ENCODE data around the gene CALML5.

CALML5 gene

DNA sequence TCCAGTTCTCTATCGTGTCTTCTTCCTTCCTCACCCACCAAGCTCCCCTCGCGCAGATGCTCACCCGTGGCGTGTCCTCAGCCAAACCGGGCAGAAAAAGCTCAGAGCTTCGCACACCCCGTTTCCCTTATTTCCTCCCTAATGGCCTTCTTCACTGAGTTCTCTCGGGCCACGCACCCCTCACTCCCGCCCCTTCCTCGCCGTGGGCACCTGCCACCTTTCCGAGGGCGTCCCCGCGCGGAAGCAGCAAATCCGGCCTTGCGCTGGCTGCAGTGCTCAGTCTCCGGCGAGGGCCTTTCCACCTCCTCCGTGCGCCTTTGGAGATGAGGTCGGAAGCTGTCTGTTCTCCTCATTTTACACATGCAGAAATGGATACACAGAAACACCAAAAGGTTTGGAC, 13.0 kb upstream of the CALML5 start:
- Histone ChIP-seq H3K4me1 (ENCODE audit: insufficient read depth, low read length) (no peaks in the 10 kb centered on the region), H3K36me3 (ENCODE audit: insufficient read depth, low read length) (no peaks in the 10 kb centered on the region), H3K9ac (ENCODE audit: low read depth, low read length) (no peak overlapping the region), H3K27me3 (ENCODE audit: insufficient read depth, low read length) (no peaks in the 10 kb centered on the region; the same call in 1 of the 2 replicates), H3K9me3 (ENCODE audit: insufficient read depth, low read depth, low read length) (no peaks in the 10 kb centered on the region), H3K4me3 (ENCODE audit: low read length) (no peak overlapping the region), H3K27ac (ENCODE audit: low read depth, low read length) (no peak overlapping the region)
- 96% methylated on average over 25 of the region's 25 CpGs for WGBS

DNA sequence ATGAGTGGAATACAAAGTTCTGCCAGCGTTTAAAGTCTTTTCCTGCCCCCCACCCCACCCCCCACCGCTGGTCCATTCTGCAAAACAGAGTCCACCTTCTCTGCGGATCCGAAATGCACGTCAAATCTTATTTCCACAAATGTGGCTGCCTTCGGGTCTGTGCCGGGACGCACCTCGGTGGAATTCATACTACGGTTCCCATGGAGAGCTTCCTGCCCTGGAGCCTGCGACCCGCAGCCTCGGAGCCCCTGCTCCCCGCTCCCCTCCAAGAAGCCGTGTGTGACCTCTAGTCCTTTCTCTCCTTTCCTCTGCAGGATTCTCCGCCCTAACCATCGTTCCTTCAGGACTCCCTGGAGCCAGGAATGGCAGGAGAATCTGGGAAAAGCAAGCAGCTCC, 12.5 kb upstream of the CALML5 start:
- Histone ChIP-seq H3K9ac (ENCODE audit: low read depth, low read length) (no peak overlapping the region), H3K27me3 (ENCODE audit: insufficient read depth, low read length) (no peaks in the 10 kb centered on the region; the same call in 1 of the 2 replicates), H3K4me1 (ENCODE audit: insufficient read depth, low read length) (no peaks in the 10 kb centered on the region), H3K36me3 (ENCODE audit: insufficient read depth, low read length) (no peaks in the 10 kb centered on the region), H3K27ac (ENCODE audit: low read depth, low read length) (no peak overlapping the region), H3K4me3 (ENCODE audit: low read length) (no peak overlapping the region), H3K9me3 (ENCODE audit: insufficient read depth, low read depth, low read length) (no peaks in the 10 kb centered on the region)
- WGBS: 90% methylated on average over 17 of the region's 17 CpGs

GRCh38 chr10:5511231-5511884, 12.0 kb upstream of the CALML5 start:
- Histone ChIP-seq H3K9ac (ENCODE audit: low read depth, low read length) (no peak overlapping the region), H3K27me3 (ENCODE audit: insufficient read depth, low read length) (no peaks in the 10 kb centered on the region; the same call in 1 of the 2 replicates), H3K9me3 (ENCODE audit: insufficient read depth, low read depth, low read length) (no peaks in the 10 kb centered on the region), H3K27ac (ENCODE audit: low read depth, low read length) (no peak overlapping the region), H3K4me1 (ENCODE audit: insufficient read depth, low read length) (no peaks in the 10 kb centered on the region), H3K4me3 (ENCODE audit: low read length) (no peak overlapping the region), H3K36me3 (ENCODE audit: insufficient read depth, low read length) (no peaks in the 10 kb centered on the region)
- WGBS: 87% methylated on average over 32 of the region's 32 CpGs

- Histone ChIP-seq H3K36me3 (ENCODE audit: insufficient read depth, low read length) (no peaks in the 10 kb centered on the region), H3K9me3 (ENCODE audit: insufficient read depth, low read depth, low read length) (no peaks in the 10 kb centered on the region), H3K9ac (ENCODE audit: low read depth, low read length) (no peak overlapping the region), H3K27me3 (ENCODE audit: insufficient read depth, low read length) (no peaks in the 10 kb centered on the region; the same call in 1 of the 2 replicates), H3K4me1 (ENCODE audit: insufficient read depth, low read length) (no peaks in the 10 kb centered on the region), H3K27ac (ENCODE audit: low read depth, low read length) (no peak overlapping the region), H3K4me3 (ENCODE audit: low read length) (no peak overlapping the region)
- 92% methylated on average over 16 of the region's 16 CpGs for WGBS
Measured at GRCh38 chr10:5510281-5511072, 11.1 kb upstream of the CALML5 start.

GRCh38 chr10:5509691-5510090, 10.3 kb upstream of the CALML5 start:
- WGBS: 94% methylated on average over 11 of the region's 11 CpGs
- Histone ChIP-seq H3K36me3 (ENCODE audit: insufficient read depth, low read length) (no peaks in the 10 kb centered on the region), H3K27me3 (ENCODE audit: insufficient read depth, low read length) (no peaks in the 10 kb centered on the region; the same call in 1 of the 2 replicates), H3K9me3 (ENCODE audit: insufficient read depth, low read depth, low read length) (no peaks in the 10 kb centered on the region), H3K4me3 (ENCODE audit: low read length) (no peak overlapping the region), H3K27ac (ENCODE audit: low read depth, low read length) (no peak overlapping the region), H3K9ac (ENCODE audit: low read depth, low read length) (no peak overlapping the region), H3K4me1 (ENCODE audit: insufficient read depth, low read length) (no peaks in the 10 kb centered on the region)

- no peaks in the 10 kb centered on the region for H3K4me1 ChIP-seq (ENCODE audit: insufficient read depth, low read length)
- no peaks in the 10 kb centered on the region for H3K9me3 ChIP-seq (ENCODE audit: insufficient read depth, low read depth, low read length)
- no peaks in the 10 kb centered on the region; the same call in 1 of the 2 replicates for H3K27me3 ChIP-seq (ENCODE audit: insufficient read depth, low read length)
- no peaks in the 10 kb centered on the region for H3K36me3 ChIP-seq (ENCODE audit: insufficient read depth, low read length)
- H3K27ac ChIP-seq (ENCODE audit: low read depth, low read length): no peak overlapping the region
- WGBS: 94% methylated on average over 9 of the region's 9 CpGs
- no peak overlapping the region for H3K4me3 ChIP-seq (ENCODE audit: low read length)
- H3K9ac ChIP-seq (ENCODE audit: low read depth, low read length): no peak overlapping the region
Measured at GRCh38 chr10:5509236-5509635, 9.9 kb upstream of the CALML5 start.

- H3K4me3 ChIP-seq (ENCODE audit: low read length): no peak overlapping the region
- no peak overlapping the region for H3K9ac ChIP-seq (ENCODE audit: low read depth, low read length)
- H3K9me3 ChIP-seq (ENCODE audit: insufficient read depth, low read depth, low read length): no peaks in the 10 kb centered on the region
- H3K27ac ChIP-seq (ENCODE audit: low read depth, low read length): no peak overlapping the region
- H3K36me3 ChIP-seq (ENCODE audit: insufficient read depth, low read length): no peaks in the 10 kb centered on the region
- 94% methylated on average over 6 of the region's 6 CpGs for WGBS
- no peaks in the 10 kb centered on the region; the same call in 1 of the 2 replicates for H3K27me3 ChIP-seq (ENCODE audit: insufficient read depth, low read length)
- H3K4me1 ChIP-seq (ENCODE audit: insufficient read depth, low read length): no peaks in the 10 kb centered on the region
Measured at GRCh38 chr10:5508786-5509185, 9.4 kb upstream of the CALML5 start.

DNA sequence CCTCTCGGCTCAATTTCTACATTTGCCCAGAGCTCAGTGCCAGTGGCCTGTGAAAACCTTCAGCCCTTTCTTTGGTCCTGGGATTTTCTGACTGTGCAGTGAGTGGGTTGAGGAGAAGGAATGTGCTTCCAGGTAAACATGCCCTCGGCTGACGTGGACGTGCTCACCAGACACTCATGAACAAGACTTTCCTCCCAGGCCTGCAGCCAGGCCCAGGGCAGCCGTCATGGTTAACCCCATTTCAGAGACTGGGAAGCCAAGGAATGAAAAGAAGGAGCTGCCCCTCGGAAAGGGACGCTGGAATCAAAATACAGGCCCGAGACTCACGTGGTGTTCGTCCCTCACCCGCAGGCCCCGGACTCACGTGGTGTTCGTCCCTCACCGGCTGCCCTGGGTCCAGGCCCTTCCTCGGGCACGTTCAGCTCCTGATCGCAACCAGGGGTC, 8.8 kb upstream of the CALML5 start:
- 93% methylated on average over 18 of the region's 18 CpGs for WGBS
- Histone ChIP-seq H3K36me3 (ENCODE audit: insufficient read depth, low read length) (no peaks in the 10 kb centered on the region), H3K4me1 (ENCODE audit: insufficient read depth, low read length) (no peaks in the 10 kb centered on the region)

GRCh38 chr10:5507649-5508131, 8.3 kb upstream of the CALML5 start:
- H3K4me1 ChIP-seq (ENCODE audit: insufficient read depth, low read length): no peaks in the 10 kb centered on the region
- no peak overlapping the region for H3K9ac ChIP-seq (ENCODE audit: low read depth, low read length)
- H3K9me3 ChIP-seq (ENCODE audit: insufficient read depth, low read depth, low read length): no peaks in the 10 kb centered on the region
- H3K4me3 ChIP-seq (ENCODE audit: low read length): no peak overlapping the region
- no peak overlapping the region for H3K27ac ChIP-seq (ENCODE audit: low read depth, low read length)
- no peaks in the 10 kb centered on the region; the same call in 1 of the 2 replicates for H3K27me3 ChIP-seq (ENCODE audit: insufficient read depth, low read length)
- no peaks in the 10 kb centered on the region for H3K36me3 ChIP-seq (ENCODE audit: insufficient read depth, low read length)
- 94% methylated on average over 14 of the region's 14 CpGs for WGBS

More for the DNA sequence above, 8.8 kb upstream of the CALML5 start:
- H3K9ac ChIP-seq (ENCODE audit: low read depth, low read length): no peak overlapping the region
- H3K27ac ChIP-seq (ENCODE audit: low read depth, low read length): no peak overlapping the region
- no peak overlapping the region for H3K4me3 ChIP-seq (ENCODE audit: low read length)
- H3K27me3 ChIP-seq (ENCODE audit: insufficient read depth, low read length): no peaks in the 10 kb centered on the region; the same call in 1 of the 2 replicates
- no peaks in the 10 kb centered on the region for H3K9me3 ChIP-seq (ENCODE audit: insufficient read depth, low read depth, low read length)

DNA sequence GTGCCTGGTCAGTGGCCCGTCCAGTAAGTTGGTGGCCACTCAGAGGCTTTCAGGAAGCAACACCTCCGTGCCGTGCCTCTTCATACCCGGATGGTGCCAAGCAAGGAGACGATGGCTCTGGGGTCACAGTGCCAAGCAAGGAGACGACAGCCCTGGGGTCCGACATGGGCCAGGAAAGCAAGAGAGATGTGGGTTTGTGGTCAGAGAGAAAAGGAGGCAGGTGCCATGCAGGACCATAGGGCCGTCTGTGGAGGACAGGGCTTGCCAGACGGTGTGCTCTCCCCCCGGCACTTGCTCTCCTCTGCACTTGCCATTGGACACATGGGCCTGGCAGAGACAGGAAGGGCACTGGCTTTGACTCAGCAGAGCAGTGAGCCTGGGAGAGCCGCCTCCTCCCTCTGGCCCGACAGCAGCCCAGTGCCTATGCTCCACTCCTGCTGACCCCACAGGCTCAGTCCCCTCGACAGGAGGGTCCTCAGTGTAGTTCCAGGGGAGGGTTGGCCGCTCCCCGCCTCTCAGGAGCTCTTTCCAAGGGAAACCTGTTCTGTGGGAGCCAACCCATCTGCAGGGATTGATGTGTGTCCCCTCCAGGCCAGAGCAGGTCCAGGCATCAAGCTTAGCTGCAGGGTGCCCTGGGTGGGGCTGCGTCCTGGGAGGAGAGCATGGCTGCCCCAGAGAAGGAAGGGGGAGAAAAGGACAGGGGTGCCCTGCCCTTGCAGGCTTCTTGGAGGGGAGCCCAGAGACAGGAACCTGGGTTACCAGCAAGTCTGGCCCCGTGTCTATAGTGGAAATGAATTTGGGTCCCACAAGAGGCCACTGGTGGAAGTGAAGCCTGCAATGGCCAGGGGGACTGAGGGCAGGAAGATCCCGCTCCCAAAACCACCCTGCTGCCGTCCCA, 7.6 kb upstream of the CALML5 start:
- Histone ChIP-seq H3K9ac (ENCODE audit: low read depth, low read length) (no peak overlapping the region), H3K4me1 (ENCODE audit: insufficient read depth, low read length) (no peaks in the 10 kb centered on the region), H3K36me3 (ENCODE audit: insufficient read depth, low read length) (no peaks in the 10 kb centered on the region), H3K4me3 (ENCODE audit: low read length) (no peak overlapping the region), H3K27ac (ENCODE audit: low read depth, low read length) (no peak overlapping the region), H3K27me3 (ENCODE audit: insufficient read depth, low read length) (no peaks in the 10 kb centered on the region; the same call in 1 of the 2 replicates), H3K9me3 (ENCODE audit: insufficient read depth, low read depth, low read length) (no peaks in the 10 kb centered on the region)
- 93% methylated on average over 19 of the region's 19 CpGs for WGBS
